ENCODE data around the gene FMN2. TPM values are rescaled to one million over a fixed set of nuclear protein-coding genes. Genes with fewer than 3 reads are reported as not detected.

Gene FMN2
- total RNA-seq, 1 donor from 2014 or later: 150 TPM

DNA sequence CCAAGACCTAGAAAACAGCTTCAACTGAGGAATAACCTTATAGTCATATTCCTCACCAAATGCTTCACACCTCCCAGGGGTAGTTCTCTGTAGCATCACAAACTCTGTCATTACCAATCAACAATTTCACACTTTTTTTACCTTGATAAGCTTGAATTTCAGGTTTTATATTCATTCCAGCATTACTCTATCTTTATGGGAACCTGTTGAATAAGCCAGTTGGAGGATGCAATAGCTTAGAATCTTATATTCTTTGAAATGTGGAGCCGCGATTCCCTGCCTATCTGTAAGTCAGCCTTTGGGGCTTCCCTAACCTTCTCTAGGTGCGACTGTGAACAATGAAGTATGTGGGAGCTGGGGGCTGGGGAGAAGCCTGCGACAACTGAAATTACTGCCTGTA lies 374.8 kb downstream of the FMN2 start:
- H3K9me3 Mint-ChIP-seq (ENCODE audit: unreplicated experiment): peaks cover 9% of the 10 kb centered on the region
- peaks cover 34% of the 10 kb centered on the region for H3K4me1 Mint-ChIP-seq (ENCODE audit: low read depth, unreplicated experiment)
- H3K36me3 Mint-ChIP-seq (ENCODE audit: unreplicated experiment): peaks cover 6% of the 10 kb centered on the region
- H3K4me3 Mint-ChIP-seq (ENCODE audit: unreplicated experiment): no peak overlapping the region
- H3K27ac Mint-ChIP-seq (ENCODE audit: unreplicated experiment): no peak overlapping the region
- TF ChIP-seq, protein P1, sequence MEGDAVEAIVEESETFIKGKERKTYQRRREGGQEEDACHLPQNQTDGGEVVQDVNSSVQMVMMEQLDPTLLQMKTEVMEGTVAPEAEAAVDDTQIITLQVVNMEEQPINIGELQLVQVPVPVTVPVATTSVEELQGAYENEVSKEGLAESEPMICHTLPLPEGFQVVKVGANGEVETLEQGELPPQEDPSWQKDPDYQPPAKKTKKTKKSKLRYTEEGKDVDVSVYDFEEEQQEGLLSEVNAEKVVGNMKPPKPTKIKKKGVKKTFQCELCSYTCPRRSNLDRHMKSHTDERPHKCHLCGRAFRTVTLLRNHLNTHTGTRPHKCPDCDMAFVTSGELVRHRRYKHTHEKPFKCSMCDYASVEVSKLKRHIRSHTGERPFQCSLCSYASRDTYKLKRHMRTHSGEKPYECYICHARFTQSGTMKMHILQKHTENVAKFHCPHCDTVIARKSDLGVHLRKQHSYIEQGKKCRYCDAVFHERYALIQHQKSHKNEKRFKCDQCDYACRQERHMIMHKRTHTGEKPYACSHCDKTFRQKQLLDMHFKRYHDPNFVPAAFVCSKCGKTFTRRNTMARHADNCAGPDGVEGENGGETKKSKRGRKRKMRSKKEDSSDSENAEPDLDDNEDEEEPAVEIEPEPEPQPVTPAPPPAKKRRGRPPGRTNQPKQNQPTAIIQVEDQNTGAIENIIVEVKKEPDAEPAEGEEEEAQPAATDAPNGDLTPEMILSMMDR (IDR thresholded peaks at IDR 0.05; ENCODE audit: partially characterized antibody, unreplicated experiment): no peak
- H3K27me3 Mint-ChIP-seq (ENCODE audit: unreplicated experiment): peaks cover 11% of the 10 kb centered on the region
- DNase-seq: no peak

DNA sequence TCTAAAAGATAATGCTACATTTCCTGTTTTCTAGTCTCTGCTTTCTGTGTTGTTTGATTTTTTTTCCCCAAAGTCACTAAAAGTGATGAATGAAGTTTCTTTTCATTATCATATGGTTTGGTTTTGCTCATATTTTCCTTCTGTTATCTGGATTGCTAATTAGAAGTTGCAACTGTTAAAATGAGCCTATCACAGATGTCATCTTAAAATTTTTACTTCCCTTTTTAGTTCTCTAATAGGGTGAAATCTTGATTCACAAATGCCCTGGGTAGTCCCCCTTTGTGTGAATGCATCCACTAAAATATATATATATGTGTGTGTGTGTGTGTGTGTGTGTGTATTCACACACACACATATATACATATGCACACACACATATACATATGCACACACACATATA lies 376.2 kb downstream of the FMN2 start:
- H3K4me1 Mint-ChIP-seq (ENCODE audit: low read depth, unreplicated experiment): peaks cover 28% of the 10 kb centered on the region
- H3K4me3 Mint-ChIP-seq (ENCODE audit: unreplicated experiment): no peak overlapping the region
- peaks cover 6% of the 10 kb centered on the region for H3K36me3 Mint-ChIP-seq (ENCODE audit: unreplicated experiment)
- peaks cover 9% of the 10 kb centered on the region for H3K9me3 Mint-ChIP-seq (ENCODE audit: unreplicated experiment)
- TF ChIP-seq, protein P1 (IDR thresholded peaks at IDR 0.05; ENCODE audit: partially characterized antibody, unreplicated experiment): no peak
- peaks cover 11% of the 10 kb centered on the region for H3K27me3 Mint-ChIP-seq (ENCODE audit: unreplicated experiment)
- no peak overlapping the region for H3K27ac Mint-ChIP-seq (ENCODE audit: unreplicated experiment)
- no peak for DNase-seq

GRCh38 chr1:240468656-240469055 lies 377.0 kb downstream of the FMN2 start:
- peak overlapping the region; percentile 67 for H3K27ac Mint-ChIP-seq (ENCODE audit: unreplicated experiment)
- DNase-seq: no peak
- peaks cover 9% of the 10 kb centered on the region for H3K9me3 Mint-ChIP-seq (ENCODE audit: unreplicated experiment)
- TF ChIP-seq, protein P1 (IDR thresholded peaks at IDR 0.05; ENCODE audit: partially characterized antibody, unreplicated experiment): no peak
- peaks cover 22% of the 10 kb centered on the region for H3K4me1 Mint-ChIP-seq (ENCODE audit: low read depth, unreplicated experiment)
- H3K4me3 Mint-ChIP-seq (ENCODE audit: unreplicated experiment): no peak overlapping the region
- H3K27me3 Mint-ChIP-seq (ENCODE audit: unreplicated experiment): peaks cover 6% of the 10 kb centered on the region
- H3K36me3 Mint-ChIP-seq (ENCODE audit: unreplicated experiment): peaks cover 6% of the 10 kb centered on the region

DNA sequence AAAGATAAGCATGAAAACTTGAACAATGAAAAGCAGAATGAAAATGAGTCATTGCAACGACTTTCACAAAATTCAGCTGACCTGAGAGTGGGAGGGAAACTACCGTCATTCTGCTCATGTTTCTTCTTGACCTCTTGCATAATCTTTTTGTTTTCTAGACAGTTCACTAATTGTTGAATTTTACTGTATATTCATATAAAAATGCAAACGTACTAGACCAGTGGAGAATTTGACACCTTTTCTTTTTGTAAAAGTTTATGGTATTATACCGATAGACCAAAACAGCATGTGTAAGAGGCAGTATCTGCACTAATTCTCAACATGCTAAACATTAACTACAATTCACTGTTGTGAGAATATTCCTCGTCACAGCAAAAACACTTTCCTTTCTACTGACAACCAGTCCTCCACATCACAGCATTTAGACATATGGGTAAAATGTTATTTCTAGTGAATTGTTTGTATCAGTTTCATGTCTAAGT lies 382.5 kb downstream of the FMN2 start:
- Mint-ChIP-seq H3K27me3 (ENCODE audit: unreplicated experiment) (no peaks in the 10 kb centered on the region), H3K27ac (ENCODE audit: unreplicated experiment) (no peak overlapping the region), H3K9me3 (ENCODE audit: unreplicated experiment) (peaks cover 7% of the 10 kb centered on the region), H3K4me3 (ENCODE audit: unreplicated experiment) (no peak overlapping the region), H3K36me3 (ENCODE audit: unreplicated experiment) (peaks cover 6% of the 10 kb centered on the region), H3K4me1 (ENCODE audit: low read depth, unreplicated experiment) (no peaks in the 10 kb centered on the region)
- TF ChIP-seq, protein P1 (IDR thresholded peaks at IDR 0.05; ENCODE audit: partially characterized antibody, unreplicated experiment): no peak
- no peak for DNase-seq

DNA sequence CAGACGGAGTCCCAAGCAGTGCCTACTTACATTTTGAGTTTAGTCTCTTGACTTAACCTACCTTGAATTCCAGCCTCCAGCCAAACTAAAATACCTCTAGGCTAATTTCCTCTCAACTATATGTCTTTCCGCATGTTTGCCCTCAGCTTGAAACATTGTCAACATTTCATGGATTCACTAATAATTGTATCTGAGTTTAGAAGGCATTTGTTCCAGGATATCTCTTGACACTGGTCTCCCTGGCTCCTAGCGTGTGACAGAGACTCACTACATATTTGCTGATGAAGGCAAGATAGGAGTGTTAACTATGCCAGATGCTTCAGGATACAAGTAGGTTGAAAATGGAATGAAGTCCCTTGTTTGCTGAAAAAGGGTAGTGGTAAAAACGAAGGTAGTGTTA lies 384.1 kb downstream of the FMN2 start:
- H3K36me3 Mint-ChIP-seq (ENCODE audit: unreplicated experiment): peaks cover 6% of the 10 kb centered on the region

More for the DNA sequence above, 384.1 kb downstream of the FMN2 start:
- TF ChIP-seq, protein P1 (IDR thresholded peaks at IDR 0.05; ENCODE audit: partially characterized antibody, unreplicated experiment): no peak
- Mint-ChIP-seq H3K4me3 (ENCODE audit: unreplicated experiment) (no peak overlapping the region), H3K27me3 (ENCODE audit: unreplicated experiment) (no peaks in the 10 kb centered on the region), H3K4me1 (ENCODE audit: low read depth, unreplicated experiment) (no peaks in the 10 kb centered on the region), H3K27ac (ENCODE audit: unreplicated experiment) (no peak overlapping the region), H3K9me3 (ENCODE audit: unreplicated experiment) (peaks cover 7% of the 10 kb centered on the region)
- no peak for DNase-seq
